Measurements from ENCODE around the gene BOK. TPM values are rescaled to one million over a fixed set of nuclear protein-coding genes. Genes with fewer than 3 reads are reported as not detected.
"Not testable (repeated sequence)": the region's sequence is repeated elsewhere in the genome, so short reads cannot be mapped to it uniquely, and the experiment has no call there.

BOK gene
- total RNA-seq, 1 donor from 2014 or later: 86.8 TPM

GRCh38 chr2:241516520-241516965 is 42.0 kb upstream of the BOK start:
- no peak for DNase-seq (ENCODE audit: low read depth)
- no peak overlapping the region for H3K4me3 ChIP-seq (ENCODE audit: low read depth, low read length)
- no peaks in the 10 kb centered on the region for H3K27me3 ChIP-seq (ENCODE audit: control insufficient read depth, insufficient read depth, low read length)
- TF ChIP-seq, protein P1, sequence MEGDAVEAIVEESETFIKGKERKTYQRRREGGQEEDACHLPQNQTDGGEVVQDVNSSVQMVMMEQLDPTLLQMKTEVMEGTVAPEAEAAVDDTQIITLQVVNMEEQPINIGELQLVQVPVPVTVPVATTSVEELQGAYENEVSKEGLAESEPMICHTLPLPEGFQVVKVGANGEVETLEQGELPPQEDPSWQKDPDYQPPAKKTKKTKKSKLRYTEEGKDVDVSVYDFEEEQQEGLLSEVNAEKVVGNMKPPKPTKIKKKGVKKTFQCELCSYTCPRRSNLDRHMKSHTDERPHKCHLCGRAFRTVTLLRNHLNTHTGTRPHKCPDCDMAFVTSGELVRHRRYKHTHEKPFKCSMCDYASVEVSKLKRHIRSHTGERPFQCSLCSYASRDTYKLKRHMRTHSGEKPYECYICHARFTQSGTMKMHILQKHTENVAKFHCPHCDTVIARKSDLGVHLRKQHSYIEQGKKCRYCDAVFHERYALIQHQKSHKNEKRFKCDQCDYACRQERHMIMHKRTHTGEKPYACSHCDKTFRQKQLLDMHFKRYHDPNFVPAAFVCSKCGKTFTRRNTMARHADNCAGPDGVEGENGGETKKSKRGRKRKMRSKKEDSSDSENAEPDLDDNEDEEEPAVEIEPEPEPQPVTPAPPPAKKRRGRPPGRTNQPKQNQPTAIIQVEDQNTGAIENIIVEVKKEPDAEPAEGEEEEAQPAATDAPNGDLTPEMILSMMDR (IDR thresholded peaks at IDR 0.05; ENCODE audit: insufficient read depth, low read length, poor library complexity, severe bottlenecking): no peak
- no peaks in the 10 kb centered on the region for H3K36me3 ChIP-seq (ENCODE audit: control insufficient read depth, insufficient read depth, low read length)

- Histone ChIP-seq H3K36me3 (ENCODE audit: control insufficient read depth, insufficient read depth, low read length) (no peaks in the 10 kb centered on the region), H3K4me3 (ENCODE audit: low read depth, low read length) (no peak overlapping the region), H3K27me3 (ENCODE audit: control insufficient read depth, insufficient read depth, low read length) (no peaks in the 10 kb centered on the region)
- TF ChIP-seq, protein P1 (IDR thresholded peaks at IDR 0.05; ENCODE audit: insufficient read depth, low read length, poor library complexity, severe bottlenecking): no peak
- no peak for DNase-seq (ENCODE audit: low read depth)
Observed at GRCh38 chr2:241517297-241517696, 41.2 kb upstream of the BOK start.

DNA sequence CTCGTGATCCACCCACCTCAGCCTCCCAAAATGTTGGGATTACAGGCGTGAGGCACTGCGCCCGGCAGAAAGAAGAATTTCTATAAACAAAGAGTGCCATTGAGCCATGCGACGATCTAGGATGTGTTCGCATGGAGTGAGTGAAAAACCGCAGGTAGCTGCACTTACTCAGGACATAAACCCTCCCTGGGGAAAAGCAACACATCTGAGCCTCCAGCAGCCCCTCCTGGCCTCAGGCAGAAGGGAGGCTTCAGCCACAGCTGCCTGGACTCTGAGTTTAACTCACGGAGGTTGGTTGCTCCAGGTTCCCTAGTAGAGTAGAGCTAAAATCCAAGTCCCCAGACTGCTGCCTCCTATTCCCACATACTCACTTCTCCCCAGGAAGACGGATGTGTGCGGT is 38.9 kb upstream of the BOK start:
- Histone ChIP-seq H3K36me3 (ENCODE audit: control insufficient read depth, insufficient read depth, low read length) (no peaks in the 10 kb centered on the region), H3K4me3 (ENCODE audit: low read depth, low read length) (no peak overlapping the region), H3K27me3 (ENCODE audit: control insufficient read depth, insufficient read depth, low read length) (no peaks in the 10 kb centered on the region)
- no peak for DNase-seq (ENCODE audit: low read depth)
- TF ChIP-seq, protein P1 (IDR thresholded peaks at IDR 0.05; ENCODE audit: insufficient read depth, low read length, poor library complexity, severe bottlenecking): no peak

GRCh38 chr2:241522477-241522876 is 36.1 kb upstream of the BOK start:
- Histone ChIP-seq H3K36me3 (ENCODE audit: control insufficient read depth, insufficient read depth, low read length) (no peaks in the 10 kb centered on the region), H3K4me3 (ENCODE audit: low read depth, low read length) (no peak overlapping the region), H3K27me3 (ENCODE audit: control insufficient read depth, insufficient read depth, low read length) (no peaks in the 10 kb centered on the region)
- DNase-seq (ENCODE audit: low read depth): no peak
- TF ChIP-seq, protein P1 (IDR thresholded peaks at IDR 0.05; ENCODE audit: insufficient read depth, low read length, poor library complexity, severe bottlenecking): no peak

GRCh38 chr2:241525818-241526780 is 32.4 kb upstream of the BOK start:
- not testable (repeated sequence) for H3K4me3 ChIP-seq (ENCODE audit: low read depth, low read length); DNase-seq (ENCODE audit: low read depth); H3K36me3 ChIP-seq (ENCODE audit: control insufficient read depth, insufficient read depth, low read length); H3K27me3 ChIP-seq (ENCODE audit: control insufficient read depth, insufficient read depth, low read length)

- Histone ChIP-seq H3K36me3 (ENCODE audit: control insufficient read depth, insufficient read depth, low read length) (no peaks in the 10 kb centered on the region), H3K4me3 (ENCODE audit: low read depth, low read length) (no peak overlapping the region), H3K27me3 (ENCODE audit: control insufficient read depth, insufficient read depth, low read length) (peaks cover 4% of the 10 kb centered on the region)
- TF ChIP-seq, protein P1 (IDR thresholded peaks at IDR 0.05; ENCODE audit: insufficient read depth, low read length, poor library complexity, severe bottlenecking): no peak
- no peak for DNase-seq (ENCODE audit: low read depth)
Observed at GRCh38 chr2:241530571-241530970, 28.0 kb upstream of the BOK start.

Measured in kidney epithelial cell (primary cell).